ENCODE results near the gene VSIR.
A peak's percentile ranks its signal among the peaks of the same experiment; 100 is the strongest.

Gene VSIR

GRCh38 chr10:71773221-71773971, at the start of gene VSIR:
TSS of gene VSIR (minus strand) at chr10:71773520. CDS start at chr10:71773439, 81 bp downstream.
- peak within 1 kb of the TSS; percentile 79 for H3K9ac ChIP-seq (ENCODE audit: low read length)
- peaks cover 29% of the 10 kb centered on the region for H3K4me1 ChIP-seq (ENCODE audit: control insufficient read depth, insufficient read depth, low read length)
- H3K36me3 ChIP-seq (ENCODE audit: control insufficient read depth, insufficient read depth, low read length), result no peaks in the 10 kb centered on the region
- no peaks in the 10 kb centered on the region for H3K27me3 ChIP-seq (ENCODE audit: control insufficient read depth, insufficient read depth, low read length)
- peak within 1 kb of the TSS; percentile 78 for H3K4me3 ChIP-seq (ENCODE audit: low read length)
- H3K27ac ChIP-seq (ENCODE audit: low read depth, low read length), result peak within 1 kb of the TSS; percentile 88

GRCh38 chr10:71821909-71822763, 48.8 kb upstream of the VSIR start:
- H3K27ac ChIP-seq (ENCODE audit: low read depth, low read length), result no peak overlapping the region
- H3K27me3 ChIP-seq (ENCODE audit: control insufficient read depth, insufficient read depth, low read length), result no peaks in the 10 kb centered on the region
- peaks cover 70% of the 10 kb centered on the region for H3K36me3 ChIP-seq (ENCODE audit: control insufficient read depth, insufficient read depth, low read length)
- no peaks in the 10 kb centered on the region for H3K4me1 ChIP-seq (ENCODE audit: control insufficient read depth, insufficient read depth, low read length)
- no peak overlapping the region for H3K4me3 ChIP-seq (ENCODE audit: low read length)
- H3K9ac ChIP-seq (ENCODE audit: low read length), result no peak overlapping the region

GRCh38 chr10:71820966-71821365, 47.6 kb upstream of the VSIR start:
- peaks cover 74% of the 10 kb centered on the region for H3K36me3 ChIP-seq (ENCODE audit: control insufficient read depth, insufficient read depth, low read length)
- H3K27me3 ChIP-seq (ENCODE audit: control insufficient read depth, insufficient read depth, low read length), result no peaks in the 10 kb centered on the region
- H3K4me1 ChIP-seq (ENCODE audit: control insufficient read depth, insufficient read depth, low read length), result no peaks in the 10 kb centered on the region
- H3K9ac ChIP-seq (ENCODE audit: low read length), result no peak overlapping the region
- H3K27ac ChIP-seq (ENCODE audit: low read depth, low read length), result no peak overlapping the region
- no peak overlapping the region for H3K4me3 ChIP-seq (ENCODE audit: low read length)

GRCh38 chr10:71819985-71820384, 46.7 kb upstream of the VSIR start:
- Histone ChIP-seq H3K4me1 (ENCODE audit: control insufficient read depth, insufficient read depth, low read length) (no peaks in the 10 kb centered on the region), H3K4me3 (ENCODE audit: low read length) (no peak overlapping the region), H3K36me3 (ENCODE audit: control insufficient read depth, insufficient read depth, low read length) (peaks cover 74% of the 10 kb centered on the region), H3K9ac (ENCODE audit: low read length) (no peak overlapping the region), H3K27ac (ENCODE audit: low read depth, low read length) (no peak overlapping the region), H3K27me3 (ENCODE audit: control insufficient read depth, insufficient read depth, low read length) (no peaks in the 10 kb centered on the region)

GRCh38 chr10:71819441-71819861, 46.1 kb upstream of the VSIR start:
- Histone ChIP-seq H3K9ac (ENCODE audit: low read length) (no peak overlapping the region), H3K27ac (ENCODE audit: low read depth, low read length) (no peak overlapping the region), H3K4me1 (ENCODE audit: control insufficient read depth, insufficient read depth, low read length) (no peaks in the 10 kb centered on the region), H3K4me3 (ENCODE audit: low read length) (no peak overlapping the region), H3K27me3 (ENCODE audit: control insufficient read depth, insufficient read depth, low read length) (no peaks in the 10 kb centered on the region), H3K36me3 (ENCODE audit: control insufficient read depth, insufficient read depth, low read length) (peaks cover 71% of the 10 kb centered on the region)

- Histone ChIP-seq H3K27ac (ENCODE audit: low read depth, low read length) (no peak overlapping the region), H3K4me1 (ENCODE audit: control insufficient read depth, insufficient read depth, low read length) (no peaks in the 10 kb centered on the region), H3K27me3 (ENCODE audit: control insufficient read depth, insufficient read depth, low read length) (no peaks in the 10 kb centered on the region), H3K9ac (ENCODE audit: low read length) (no peak overlapping the region), H3K36me3 (ENCODE audit: control insufficient read depth, insufficient read depth, low read length) (peaks cover 65% of the 10 kb centered on the region), H3K4me3 (ENCODE audit: low read length) (no peak overlapping the region)
Observed at GRCh38 chr10:71818674-71819260, 45.4 kb upstream of the VSIR start.

DNA sequence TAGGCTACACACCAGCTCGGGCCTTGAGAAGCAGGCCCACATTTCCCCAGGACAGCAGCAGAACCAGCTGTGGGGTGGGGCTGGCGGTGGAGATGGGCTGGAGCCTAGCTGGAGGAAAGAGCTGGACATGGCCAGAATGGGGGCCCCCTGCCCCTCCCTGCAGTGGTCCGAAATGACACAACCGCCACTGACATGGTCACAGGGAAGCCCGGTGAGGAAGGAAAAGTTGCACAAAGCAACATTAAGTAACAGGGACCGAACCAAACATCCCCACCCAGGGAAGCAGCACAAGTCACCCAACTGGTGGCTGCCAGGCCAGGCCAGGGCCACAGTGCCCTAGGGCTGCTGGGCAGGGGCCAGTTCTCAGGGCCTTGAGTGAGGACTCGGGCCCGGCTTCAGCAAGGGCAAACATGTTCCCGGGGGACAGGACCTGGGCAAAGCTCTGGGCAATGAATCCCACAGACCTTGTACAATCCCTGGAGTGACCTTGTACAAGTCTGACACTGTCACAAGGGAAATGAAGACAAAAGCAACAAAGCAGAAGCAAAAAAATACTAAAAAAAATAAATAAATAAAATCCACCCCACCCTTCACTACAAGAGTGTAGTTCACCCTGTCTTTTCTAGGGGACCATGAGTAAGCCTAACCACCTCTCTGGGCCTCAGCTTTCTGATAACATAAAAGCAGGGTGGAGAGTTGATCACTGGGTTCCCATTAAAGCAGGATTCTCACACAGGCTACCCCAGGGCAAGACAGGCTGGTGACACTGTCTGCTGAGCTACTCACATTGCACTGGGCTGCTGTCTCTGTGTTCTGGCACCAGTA, 44.7 kb upstream of the VSIR start:
- H3K36me3 ChIP-seq (ENCODE audit: control insufficient read depth, insufficient read depth, low read length), result peaks cover 57% of the 10 kb centered on the region
- H3K4me1 ChIP-seq (ENCODE audit: control insufficient read depth, insufficient read depth, low read length), result no peaks in the 10 kb centered on the region
- H3K9ac ChIP-seq (ENCODE audit: low read length), result no peak overlapping the region
- H3K4me3 ChIP-seq (ENCODE audit: low read length), result no peak overlapping the region
- no peak overlapping the region for H3K27ac ChIP-seq (ENCODE audit: low read depth, low read length)
- H3K27me3 ChIP-seq (ENCODE audit: control insufficient read depth, insufficient read depth, low read length), result no peaks in the 10 kb centered on the region

DNA sequence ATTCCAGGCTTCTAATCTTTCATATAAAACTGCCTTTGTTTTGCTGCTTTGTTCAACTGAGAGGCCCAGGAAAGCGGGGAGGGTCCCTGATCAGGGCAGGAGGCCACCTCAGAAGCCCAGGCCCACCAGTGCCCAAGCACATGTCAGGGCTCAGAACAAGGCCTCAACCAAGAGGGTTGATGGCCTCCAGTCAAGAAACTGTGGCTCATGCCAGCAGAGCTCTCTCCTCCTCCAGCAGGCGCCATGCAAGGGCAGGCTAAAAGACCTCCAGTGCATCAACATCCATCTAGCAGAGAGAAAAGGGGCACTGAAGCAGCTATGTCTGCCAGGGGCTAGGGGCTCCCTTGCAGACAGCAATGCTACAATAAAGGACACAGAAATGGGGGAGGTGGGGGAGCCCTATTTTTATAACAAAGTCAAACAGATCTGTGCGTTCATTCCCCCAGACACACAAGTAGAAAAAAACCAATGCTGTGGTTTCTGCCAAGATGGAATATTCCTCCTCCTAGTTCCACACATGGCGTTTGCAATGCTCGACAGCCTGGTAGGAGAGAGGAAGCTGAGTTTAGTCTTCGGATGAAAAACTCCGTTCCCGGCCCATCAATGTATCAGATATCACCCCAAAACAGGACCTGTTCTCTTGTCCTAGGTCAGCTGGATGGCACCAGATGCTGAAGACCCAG, 43.8 kb upstream of the VSIR start:
- H3K36me3 ChIP-seq (ENCODE audit: control insufficient read depth, insufficient read depth, low read length), result peaks cover 55% of the 10 kb centered on the region

DNA sequence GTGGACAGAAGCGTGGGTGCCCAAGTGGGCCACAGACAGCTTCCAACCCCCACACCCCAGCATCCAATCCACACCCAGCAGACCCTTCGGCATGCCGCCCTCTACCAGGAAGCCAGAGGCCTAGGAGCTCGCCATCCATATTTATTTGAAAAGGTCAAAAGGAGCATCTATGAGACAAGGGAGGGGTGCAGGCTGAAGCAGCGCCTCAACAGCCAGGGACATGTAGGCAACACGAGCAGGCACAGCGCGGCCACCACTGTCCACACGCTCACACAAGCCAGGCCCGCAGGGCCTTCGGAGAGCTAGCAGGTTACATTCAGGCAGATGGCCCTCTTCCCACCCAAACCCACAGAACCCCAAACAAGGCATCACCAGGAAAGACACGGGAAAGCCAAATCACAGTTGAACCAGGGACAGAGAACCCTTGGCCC, 43.1 kb upstream of the VSIR start:
- Histone ChIP-seq H3K36me3 (ENCODE audit: control insufficient read depth, insufficient read depth, low read length) (peaks cover 49% of the 10 kb centered on the region), H3K4me1 (ENCODE audit: control insufficient read depth, insufficient read depth, low read length) (no peaks in the 10 kb centered on the region), H3K4me3 (ENCODE audit: low read length) (no peak overlapping the region), H3K27ac (ENCODE audit: low read depth, low read length) (no peak overlapping the region), H3K27me3 (ENCODE audit: control insufficient read depth, insufficient read depth, low read length) (no peaks in the 10 kb centered on the region), H3K9ac (ENCODE audit: low read length) (no peak overlapping the region)

More for the DNA sequence above, 43.8 kb upstream of the VSIR start:
- Histone ChIP-seq H3K9ac (ENCODE audit: low read length) (no peak overlapping the region), H3K27ac (ENCODE audit: low read depth, low read length) (no peak overlapping the region), H3K27me3 (ENCODE audit: control insufficient read depth, insufficient read depth, low read length) (no peaks in the 10 kb centered on the region), H3K4me1 (ENCODE audit: control insufficient read depth, insufficient read depth, low read length) (no peaks in the 10 kb centered on the region), H3K4me3 (ENCODE audit: low read length) (no peak overlapping the region)

GRCh38 chr10:71815515-71816130, 42.3 kb upstream of the VSIR start:
- Histone ChIP-seq H3K36me3 (ENCODE audit: control insufficient read depth, insufficient read depth, low read length) (peaks cover 41% of the 10 kb centered on the region), H3K27me3 (ENCODE audit: control insufficient read depth, insufficient read depth, low read length) (no peaks in the 10 kb centered on the region), H3K9ac (ENCODE audit: low read length) (no peak overlapping the region), H3K4me1 (ENCODE audit: control insufficient read depth, insufficient read depth, low read length) (no peaks in the 10 kb centered on the region), H3K27ac (ENCODE audit: low read depth, low read length) (no peak overlapping the region), H3K4me3 (ENCODE audit: low read length) (no peak overlapping the region)

DNA sequence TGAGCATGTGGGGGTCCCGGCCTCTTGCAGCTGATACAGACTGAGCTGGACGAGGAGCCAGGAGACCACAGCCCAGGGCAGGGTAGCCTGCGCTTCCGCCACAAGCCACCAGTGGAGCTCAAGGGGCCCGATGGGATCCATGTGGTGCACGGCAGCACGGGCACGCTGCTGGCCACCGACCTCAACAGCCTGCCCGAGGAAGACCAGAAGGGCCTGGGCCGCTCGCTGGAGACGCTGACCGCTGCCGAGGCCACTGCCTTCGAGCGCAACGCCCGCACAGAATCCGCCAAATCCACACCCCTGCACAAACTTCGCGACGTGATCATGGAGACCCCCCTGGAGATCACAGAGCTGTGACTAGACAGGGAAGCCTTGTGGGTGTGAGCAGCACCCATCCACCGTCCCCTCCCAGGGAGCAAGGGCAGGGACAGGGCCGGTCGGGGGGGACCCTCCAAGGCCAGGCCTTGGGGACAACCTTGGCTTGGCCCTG, 41.6 kb upstream of the VSIR start:
- Histone ChIP-seq H3K36me3 (ENCODE audit: control insufficient read depth, insufficient read depth, low read length) (peaks cover 37% of the 10 kb centered on the region), H3K9ac (ENCODE audit: low read length) (no peak overlapping the region), H3K4me3 (ENCODE audit: low read length) (no peak overlapping the region), H3K4me1 (ENCODE audit: control insufficient read depth, insufficient read depth, low read length) (no peaks in the 10 kb centered on the region), H3K27me3 (ENCODE audit: control insufficient read depth, insufficient read depth, low read length) (no peaks in the 10 kb centered on the region), H3K27ac (ENCODE audit: low read depth, low read length) (no peak overlapping the region)
